HG03342 (cell line): ENCODE results near the gene DAND5.

Experiments
- ATAC-seq: cut with Tn5 transposase; IDR thresholded peaks from one replicate; pipeline ENCODE4 v1.9.1; 2021; ENCODE audit warnings: mild to moderate bottlenecking, moderate library complexity; ENCODE audit not compliant: unreplicated experiment

Gene DAND5

GRCh38 chr19:12991296-12991695 lies 21.9 kb downstream of the DAND5 start:
- no peak for ATAC-seq

DNA sequence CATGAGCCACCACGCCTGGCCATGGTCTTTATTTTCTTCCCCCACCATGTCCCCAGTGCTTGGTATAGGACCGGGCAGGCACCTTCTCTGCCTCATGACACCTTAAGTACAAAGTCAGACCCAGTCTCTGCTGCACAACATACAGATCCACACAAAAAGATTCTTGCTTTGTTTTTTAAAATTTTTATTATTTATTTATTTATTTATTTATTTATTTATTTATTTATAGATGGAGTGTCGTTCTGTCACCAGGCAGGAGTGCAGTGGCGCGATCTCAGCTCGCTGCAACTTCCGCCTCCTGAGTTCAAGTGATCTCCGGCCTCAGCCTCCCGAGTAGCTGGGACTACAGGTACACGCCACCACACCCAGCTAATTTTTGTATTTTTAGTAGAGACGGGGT lies 23.4 kb downstream of the DAND5 start:
- no peak for ATAC-seq

- no peak for ATAC-seq
Observed at GRCh38 chr19:12993562-12993961, 24.2 kb downstream of the DAND5 start.

DNA sequence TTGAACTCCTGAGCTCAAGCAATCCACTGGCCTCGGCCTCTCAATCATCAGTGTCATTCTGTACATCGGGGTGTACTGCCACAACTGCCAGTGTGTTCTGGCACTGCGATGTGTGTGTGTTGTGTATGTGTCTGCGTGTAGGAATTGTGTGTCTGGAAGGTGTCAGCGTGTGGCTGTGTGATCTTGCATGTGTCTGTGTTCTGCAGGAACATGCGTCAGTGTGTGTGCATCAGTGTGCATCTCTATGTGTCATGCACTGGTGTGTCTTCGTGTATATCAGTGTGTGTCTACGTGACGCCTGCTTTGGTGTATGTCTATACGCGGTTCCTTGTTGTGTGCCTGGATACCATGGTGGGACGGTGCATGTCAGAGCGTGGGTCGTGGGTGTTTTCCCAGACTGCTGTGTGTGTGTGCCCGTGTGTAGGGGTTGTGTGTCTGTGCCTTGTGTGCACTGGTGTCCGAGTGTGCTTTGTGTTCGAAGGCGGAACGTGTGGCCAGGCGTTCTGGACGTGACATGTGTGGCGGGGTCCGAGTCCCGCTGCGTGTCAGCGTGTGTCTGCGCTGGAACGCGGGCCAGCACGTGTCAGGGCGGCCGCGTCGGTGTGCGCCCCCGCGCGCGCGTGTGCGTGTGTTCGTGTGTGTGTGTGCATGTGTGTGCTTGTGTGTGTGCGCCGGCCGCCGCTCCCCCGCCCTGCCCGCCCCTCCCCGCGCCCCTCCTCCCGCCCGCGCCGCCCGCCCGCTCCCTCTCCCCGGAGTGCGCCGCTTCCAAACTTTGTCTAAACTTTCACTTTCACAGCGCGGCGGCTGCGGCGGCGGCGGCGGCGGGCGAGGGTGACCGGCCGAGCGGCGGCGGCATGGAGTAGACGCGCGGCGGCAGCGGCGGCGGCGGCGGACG lies 25.6 kb downstream of the DAND5 start, which contains the start of gene NFIX:
NFIX (plus strand) TSS at position 775 of the 895 bp plus-strand sequence. CDS start 363 bp downstream, outside the sequence.
- no peak for ATAC-seq

DNA sequence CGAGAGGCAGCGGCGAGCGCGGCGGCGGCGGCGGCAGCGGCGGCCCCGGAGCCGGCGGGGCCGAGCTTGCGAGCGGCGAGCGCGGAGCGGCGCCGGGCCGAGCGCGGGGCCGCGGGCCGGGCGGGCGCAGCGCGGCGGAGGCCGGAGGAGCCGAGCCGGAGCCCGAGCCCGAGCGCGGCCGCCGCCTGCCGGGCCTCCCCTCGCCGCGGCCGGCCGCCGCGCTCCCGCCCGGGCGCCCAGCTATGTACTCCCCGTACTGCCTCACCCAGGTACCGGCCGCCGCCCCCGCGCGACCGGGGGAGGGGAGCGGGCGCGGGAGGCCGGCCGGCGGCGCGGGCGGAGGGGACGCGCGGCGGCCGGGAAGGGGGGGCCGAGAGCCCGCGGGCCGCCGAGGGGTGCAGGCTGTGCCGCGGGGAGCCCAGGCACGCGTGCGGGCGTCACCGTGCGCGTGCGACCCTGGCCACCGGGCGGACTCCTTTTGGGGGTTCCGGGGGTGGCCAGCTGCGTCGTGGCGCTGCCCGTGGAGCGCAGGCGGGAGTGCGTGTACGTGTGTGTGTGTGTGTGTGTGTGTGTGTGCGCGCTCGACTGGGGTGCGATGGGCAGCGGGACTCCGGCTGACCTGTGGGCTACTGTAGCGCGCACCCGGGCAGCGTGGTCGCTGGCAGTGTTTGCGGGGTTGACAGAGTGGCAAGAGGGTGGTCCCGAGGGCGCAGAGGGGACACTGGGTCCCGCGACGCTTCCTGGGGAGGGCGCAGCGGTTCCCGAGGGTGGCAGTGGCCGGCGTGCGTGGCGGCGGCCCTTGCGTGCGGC lies 26.4 kb downstream of the DAND5 start:
- no peak for ATAC-seq

GRCh38 chr19:12996406-12997094 lies 27.2 kb downstream of the DAND5 start:
- no peak for ATAC-seq

DNA sequence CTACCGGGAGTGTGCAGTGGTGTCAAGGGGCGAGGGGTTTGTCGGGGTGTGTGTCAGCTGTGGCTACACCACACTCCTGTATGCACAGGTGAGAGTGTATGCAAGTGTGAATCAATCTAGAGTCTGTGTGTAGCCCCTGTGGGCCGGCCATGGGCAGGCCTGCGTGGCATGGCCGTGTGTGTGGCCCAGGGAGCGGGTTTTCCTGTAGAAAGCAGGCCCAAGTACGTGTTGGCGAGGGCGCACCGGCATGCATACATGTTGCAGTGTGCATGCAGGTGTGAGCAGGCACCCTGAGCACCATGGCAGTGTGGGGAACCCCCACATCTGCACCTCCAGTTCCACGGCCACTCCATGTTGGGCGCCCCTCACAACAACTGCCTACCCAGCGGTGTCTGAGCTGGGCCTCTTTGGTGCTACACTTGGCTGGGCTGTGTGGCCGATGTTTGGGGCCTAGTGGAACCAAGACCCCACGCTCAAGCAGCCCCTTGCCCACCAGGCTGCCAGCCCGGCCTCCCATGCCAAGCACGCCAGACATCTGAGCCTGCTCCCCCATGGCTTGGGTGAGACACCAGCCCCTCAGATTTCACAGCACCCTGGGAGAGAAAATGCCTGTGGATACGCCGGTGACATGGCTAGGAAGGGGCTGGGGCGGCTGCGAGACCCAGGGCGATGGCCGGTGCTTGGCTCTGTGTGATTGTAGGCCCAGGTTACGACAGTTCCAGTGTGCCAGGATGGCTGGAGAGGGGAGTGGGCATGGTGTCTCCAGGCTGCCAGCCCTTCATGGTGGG lies 28.0 kb downstream of the DAND5 start:
- no peak for ATAC-seq

- no peak for ATAC-seq
Observed at GRCh38 chr19:12997967-12998940, 28.9 kb downstream of the DAND5 start.

DNA sequence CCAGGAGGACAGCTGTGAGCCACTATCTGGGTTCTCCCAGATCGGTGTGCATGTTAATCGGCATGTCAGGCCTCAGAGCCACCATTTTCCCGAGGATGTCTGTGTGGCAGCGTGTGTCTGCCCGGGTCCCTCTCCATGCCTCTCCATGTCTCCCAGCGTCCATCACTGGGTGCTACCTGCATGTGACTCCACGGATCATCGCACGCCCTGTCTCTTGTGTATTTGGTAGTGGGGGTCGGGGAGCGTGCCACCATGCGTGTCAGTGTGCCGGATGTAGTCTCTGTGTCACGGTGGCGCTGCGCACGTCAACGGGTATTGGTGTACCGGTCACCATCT lies 31.8 kb downstream of the DAND5 start:
- no peak for ATAC-seq

- ATAC-seq = no peak
Observed at GRCh38 chr19:13001502-13002165, 32.3 kb downstream of the DAND5 start.

DNA sequence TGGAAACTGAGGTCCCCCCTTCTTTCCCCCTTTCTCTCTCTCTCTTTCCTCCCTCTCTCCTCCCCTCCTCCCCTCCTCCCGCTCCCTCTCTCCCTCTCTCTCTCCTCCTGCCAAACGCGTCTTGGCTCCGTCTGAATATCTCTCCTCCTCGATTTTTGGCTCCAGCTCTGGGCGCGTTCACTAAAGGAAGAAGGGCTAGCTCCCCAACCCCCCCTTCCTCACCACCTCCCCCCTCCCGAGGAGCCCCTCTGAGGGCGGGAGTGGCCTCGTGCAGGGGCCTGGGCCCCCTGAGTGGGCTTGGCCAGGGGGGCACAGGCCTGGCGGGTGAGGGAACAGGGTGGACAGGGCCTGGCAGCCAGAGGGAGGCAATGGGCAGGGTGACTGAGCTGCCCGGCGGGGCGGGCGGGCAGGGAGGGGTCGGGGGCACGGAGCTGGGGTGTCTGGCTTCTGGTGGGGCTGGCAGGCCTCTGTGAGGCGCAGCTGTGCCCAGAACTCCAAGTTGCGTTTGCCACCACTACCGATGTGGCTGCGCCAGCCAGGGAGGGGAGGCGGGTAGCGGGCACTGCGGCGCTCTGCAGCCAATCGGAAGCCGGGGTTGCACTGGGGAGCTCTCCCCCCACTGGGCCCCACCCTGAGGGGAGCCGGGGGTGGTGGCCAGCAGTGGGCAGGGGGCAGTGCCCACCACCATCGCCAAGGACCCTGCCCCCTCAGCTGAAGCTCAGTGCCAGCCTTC lies 33.0 kb downstream of the DAND5 start:
- no peak for ATAC-seq

DNA sequence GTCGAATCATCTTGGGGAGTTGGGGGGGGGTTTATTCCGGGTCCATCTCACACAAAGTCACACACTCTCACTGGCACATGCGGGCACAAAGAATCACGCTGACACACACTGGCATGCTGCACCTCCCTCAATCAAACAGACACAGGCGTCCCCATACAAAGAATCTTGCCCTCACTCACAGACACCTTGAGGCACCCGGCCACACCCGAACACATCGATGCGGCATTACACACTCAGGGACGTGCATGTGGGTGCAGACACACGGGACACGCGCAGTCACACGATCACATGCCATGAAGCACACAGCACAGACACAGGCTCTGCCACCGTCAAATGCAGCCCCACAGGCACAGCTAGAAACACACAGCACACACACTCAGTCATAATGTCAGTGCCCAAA lies 33.7 kb downstream of the DAND5 start:
- ATAC-seq = no peak

GRCh38 chr19:13004273-13004672 lies 34.9 kb downstream of the DAND5 start:
- ATAC-seq = no peak

- ATAC-seq = no peak
Observed at GRCh38 chr19:13005253-13005652, 35.9 kb downstream of the DAND5 start.

- ATAC-seq = no peak
Observed at GRCh38 chr19:13005861-13006370, 36.5 kb downstream of the DAND5 start.

- ATAC-seq = no peak
Observed at GRCh38 chr19:13006431-13007281, 37.3 kb downstream of the DAND5 start.
